Measurements from ENCODE around the gene CFAP74.

Gene CFAP74

DNA sequence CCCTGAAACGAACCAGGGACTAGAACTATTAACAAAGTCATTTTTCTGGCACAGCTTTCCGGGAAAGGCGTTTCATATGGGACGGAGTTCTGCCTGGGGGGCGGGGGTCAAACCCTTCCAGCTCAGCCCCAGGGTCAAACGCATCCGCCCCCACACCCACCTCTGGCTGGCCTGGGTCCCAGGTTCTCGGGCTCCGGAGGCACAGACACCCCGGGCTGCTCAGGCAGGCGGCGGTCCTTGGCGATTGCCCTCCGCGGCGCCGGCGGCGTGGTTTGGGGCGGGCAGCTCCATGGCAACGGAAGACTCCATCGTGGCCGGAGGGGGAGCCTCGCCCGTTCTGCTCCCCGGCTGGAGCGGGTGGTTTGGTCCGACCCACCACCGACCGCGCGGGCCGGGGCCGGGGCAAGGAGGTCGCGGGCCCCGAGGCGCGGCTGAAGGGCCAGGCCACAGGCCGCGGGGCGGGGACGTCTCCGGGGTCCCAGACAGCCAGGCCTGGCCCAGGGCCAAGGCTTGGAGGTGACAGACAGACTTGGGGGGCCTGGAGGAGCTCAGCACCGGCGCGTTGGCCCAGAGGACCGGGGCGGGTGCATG is at the start of gene CFAP74:
Gene CFAP74, minus strand, starts transcription at position 246 of the 591 bp plus-strand sequence. CDS start 12,830 bp downstream, outside the sequence.
- no peak for DNase-seq

DNA sequence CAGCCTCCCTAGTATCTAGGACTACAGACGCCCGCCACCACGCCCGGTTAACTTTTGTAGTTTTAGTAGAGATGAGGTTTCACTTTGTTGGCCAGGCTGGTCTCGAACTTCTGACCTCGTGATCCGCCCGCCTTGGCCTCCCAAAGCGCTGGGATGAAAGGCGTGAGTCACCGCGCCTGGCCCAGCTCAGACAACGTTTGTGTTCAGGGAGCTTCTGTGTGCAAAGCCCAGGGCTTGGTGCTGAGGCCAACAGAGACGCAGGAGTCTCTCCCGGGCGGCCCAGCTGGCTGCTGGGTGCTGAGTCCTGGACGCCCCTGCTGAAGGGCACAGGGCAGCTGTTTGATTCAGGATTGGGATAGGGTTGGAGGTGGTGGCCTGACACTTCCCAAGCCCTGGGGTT is 49.6 kb upstream of the CFAP74 start:
- DNase-seq: no peak

DNA sequence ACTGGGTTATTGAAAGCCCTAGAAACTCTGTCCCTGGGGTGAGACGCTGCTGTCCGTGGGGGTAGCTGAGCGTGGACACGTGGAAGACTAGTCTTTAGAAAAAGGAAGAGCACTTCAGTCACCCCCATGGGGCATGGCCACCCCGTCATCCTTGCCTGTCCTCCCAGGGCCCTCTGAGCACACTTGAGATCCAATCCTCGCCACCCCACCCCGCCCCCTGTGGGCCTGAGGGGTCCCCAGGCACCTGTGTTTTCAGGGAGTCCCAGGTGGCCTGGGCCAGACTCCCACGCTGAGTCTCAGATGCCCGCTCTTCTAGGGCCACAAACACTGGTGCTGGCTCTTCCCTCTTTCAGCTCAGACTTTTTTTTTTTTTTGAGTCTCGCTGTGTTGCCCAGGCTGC is 49.2 kb upstream of the CFAP74 start:
- no peak for DNase-seq

- no peak for DNase-seq
Measured at GRCh38 chr1:2052054-2052679, 48.6 kb upstream of the CFAP74 start.

DNA sequence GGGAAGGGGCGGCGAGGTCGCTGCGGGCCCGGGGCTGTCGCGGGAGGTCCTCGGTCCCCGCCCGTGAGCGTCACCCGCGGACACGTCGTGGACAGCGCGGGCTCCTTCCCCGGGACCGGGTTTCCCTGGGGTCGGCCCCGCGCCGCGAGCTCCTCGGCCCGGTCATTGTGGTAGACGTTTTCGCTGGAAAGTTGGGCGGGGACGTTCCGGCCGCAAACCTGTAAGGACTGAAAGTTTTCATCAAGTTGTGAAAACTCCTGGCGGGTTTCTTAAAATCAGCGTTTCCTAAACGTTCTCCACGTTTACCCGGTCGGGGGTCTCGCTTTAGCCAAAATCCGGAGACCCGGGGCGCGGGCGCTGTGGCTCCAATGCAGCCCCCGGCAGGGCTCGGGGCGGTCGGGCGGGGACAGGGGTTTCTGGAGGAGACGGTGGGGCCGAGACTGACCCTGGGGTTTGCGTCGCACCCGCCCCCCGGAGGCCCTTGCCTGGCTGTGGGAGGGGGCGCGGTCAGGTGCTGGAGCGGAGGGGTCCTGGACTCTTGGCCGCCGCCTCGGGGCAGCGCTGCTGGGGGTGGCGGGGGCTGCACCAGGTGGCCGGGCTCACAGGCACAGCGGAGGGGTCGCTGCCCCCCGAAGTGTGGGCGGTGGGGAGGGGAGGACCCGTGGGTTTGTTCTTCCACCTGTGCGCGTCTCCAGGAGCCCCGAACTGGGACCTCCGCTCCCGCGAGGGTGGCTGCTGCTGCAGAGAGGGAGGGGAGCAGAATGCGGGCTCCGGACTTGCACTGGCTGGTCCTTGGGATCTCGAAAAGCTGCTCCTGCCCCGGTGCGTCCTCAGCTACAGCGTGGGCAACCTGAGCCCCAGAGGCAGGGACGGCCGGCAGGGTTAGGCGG is 47.5 kb upstream of the CFAP74 start:
- DNase-seq: no peak

- DNase-seq: no peak
Measured at GRCh38 chr1:2050461-2050792, 46.8 kb upstream of the CFAP74 start.

GRCh38 chr1:2049718-2050431 is 46.3 kb upstream of the CFAP74 start, which contains the start of gene PRKCZ:
Gene PRKCZ, plus strand, starts transcription at chr1:2050411. Its CDS starts 220 bp downstream, at chr1:2050631.
- DNase-seq: peak; percentile 94

DNA sequence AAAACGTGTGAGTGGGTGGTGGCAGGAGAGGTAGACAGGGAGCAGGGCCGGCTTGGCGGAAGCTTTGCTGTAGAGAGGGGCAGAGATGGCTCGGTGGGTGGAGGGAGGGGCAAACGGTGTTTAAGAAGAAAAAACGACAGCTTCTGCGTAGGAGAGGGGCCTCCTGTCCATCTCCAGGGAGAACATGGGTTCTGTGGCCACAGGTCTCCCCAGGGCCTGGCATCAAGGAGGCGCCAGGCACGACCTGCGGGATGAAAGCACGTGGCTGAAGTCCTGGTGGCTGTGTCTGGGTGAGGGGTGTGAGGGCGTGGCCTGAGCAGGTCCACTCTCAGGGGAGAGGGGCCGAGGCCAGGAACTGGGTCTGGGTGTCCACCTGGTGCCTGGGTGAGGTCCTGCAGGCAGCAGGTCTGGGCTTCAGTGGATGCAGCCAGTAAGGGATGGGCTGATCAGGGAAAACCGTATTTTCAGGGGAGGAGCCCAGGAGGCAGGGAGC is 45.7 kb upstream of the CFAP74 start:
- DNase-seq: no peak

GRCh38 chr1:2047749-2048729 is 44.5 kb upstream of the CFAP74 start:
- DNase-seq: no peak

DNA sequence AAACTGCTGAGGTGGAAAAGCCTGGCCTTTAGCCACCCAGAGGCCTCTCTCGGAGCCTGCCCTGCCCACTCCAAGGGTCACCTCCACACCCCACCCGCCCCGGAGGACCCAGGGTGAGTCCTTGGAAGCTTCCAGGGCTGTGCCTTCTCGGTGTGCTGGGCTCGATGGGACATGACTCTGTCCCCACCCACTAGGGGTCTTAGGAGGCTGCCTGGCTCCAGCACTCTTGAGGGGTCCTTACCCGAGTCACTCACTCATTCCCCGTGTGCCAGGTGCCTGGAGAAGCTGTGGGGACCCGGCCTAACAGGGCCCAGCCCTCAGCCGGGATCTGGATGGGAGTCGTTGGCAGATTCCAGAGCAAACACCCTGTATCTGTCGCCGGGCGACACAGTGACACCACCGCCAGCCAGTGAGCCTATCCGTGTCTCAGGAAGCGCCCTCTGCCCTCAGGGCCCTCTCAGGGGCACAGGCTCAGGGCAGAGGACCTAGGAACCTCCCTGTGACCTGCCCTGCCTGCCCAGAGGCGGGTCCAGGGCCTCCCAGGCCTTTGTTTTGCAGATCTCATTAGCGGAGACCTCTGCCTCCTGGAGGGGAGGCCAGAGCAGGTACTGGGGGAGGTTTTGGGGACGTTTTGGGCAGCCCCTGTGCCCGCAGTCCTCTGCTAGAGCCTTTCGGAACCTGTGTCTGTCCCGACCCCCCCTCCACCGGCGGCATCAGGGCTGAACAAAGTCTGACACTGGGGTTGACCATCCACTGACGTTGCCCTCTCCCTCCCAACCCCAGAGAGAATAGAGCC is 43.6 kb upstream of the CFAP74 start:
- DNase-seq: no peak

DNA sequence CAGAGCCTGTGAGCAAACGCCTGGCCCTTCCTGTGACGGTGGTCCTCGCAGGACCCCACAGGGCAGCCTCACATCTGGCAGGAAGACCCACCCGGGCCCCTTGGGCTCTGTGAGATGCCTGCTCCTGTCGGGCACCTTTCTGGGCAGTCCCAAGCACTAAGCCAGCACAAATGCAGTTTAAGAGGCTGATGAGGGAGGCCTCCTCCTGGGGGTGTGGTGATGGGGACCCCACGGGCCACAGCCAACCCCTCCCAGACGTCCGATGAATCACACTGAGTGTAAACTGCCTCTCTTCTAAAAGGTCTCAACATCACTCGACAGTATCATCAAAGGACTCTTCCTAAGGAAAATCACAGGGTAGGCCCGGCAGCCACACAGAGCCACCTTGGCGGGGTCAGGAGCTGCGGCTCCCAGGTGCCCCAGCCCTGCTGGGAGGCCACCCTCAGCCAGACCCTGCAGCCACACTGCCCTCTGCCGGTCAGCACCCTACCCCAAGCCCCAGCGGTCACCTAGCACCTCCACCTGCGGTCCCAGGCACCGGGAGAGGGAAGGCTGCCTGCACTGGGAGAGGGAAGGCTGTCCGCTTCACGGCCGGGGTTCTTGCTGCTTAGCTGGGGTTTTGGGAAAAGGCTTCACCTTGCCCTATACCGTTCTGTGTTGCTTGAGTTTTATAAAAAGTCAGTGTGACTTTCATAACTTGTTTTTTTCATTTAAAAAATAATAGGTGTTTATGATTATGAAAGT is 42.8 kb upstream of the CFAP74 start:
- peak; percentile 39 for DNase-seq

DNA sequence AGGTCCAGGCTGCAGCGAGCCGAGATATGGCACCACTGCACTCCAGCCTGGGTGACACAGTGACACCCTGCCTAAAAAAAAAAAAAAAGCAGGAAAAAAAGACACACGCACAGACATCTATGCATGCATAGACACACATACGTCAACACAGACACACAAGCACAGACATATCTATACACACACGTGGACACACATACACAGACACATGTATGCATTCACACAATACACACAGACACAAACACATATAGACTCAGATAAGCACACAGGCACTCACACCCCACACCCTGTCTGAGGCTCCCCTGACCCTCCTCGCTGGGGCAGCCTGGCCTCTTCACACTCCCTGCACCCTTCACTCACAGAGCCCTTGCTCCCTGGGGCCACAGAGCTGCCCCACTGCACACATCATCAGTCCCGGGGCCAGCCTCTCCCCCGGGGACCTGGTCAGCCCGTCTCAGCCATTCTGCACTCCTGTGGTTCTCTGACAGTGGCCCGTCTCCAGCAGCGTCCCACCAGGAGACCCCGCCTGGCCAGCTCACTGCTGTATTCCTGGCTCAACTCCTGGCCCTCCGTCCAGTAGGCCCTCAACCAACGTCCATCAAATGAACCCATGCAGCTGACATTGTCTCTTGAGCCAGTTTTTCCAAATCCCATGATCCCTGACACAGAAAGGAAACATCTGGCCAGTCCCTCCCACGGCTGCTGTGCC is 42.0 kb upstream of the CFAP74 start:
- DNase-seq: no peak

- peak; percentile 74 for DNase-seq
Measured at GRCh38 chr1:2044510-2045319, 41.1 kb upstream of the CFAP74 start.

DNA sequence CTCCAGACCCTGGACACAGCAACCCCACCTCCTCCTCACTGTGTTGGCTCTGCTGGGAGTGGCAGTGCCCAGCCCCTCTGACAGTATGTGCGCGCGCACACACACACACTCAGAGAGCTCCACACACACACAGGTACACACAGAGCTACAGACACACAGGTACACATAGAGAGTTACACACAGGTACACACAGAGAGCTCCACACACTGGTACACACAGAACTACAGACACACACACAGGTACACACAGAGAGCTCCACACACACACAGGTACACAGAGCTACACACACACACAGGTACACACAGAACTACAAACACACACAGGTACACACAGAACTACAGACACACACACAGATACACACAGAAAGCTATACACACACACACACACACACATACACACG is 40.3 kb upstream of the CFAP74 start:
- no peak for DNase-seq

DNA sequence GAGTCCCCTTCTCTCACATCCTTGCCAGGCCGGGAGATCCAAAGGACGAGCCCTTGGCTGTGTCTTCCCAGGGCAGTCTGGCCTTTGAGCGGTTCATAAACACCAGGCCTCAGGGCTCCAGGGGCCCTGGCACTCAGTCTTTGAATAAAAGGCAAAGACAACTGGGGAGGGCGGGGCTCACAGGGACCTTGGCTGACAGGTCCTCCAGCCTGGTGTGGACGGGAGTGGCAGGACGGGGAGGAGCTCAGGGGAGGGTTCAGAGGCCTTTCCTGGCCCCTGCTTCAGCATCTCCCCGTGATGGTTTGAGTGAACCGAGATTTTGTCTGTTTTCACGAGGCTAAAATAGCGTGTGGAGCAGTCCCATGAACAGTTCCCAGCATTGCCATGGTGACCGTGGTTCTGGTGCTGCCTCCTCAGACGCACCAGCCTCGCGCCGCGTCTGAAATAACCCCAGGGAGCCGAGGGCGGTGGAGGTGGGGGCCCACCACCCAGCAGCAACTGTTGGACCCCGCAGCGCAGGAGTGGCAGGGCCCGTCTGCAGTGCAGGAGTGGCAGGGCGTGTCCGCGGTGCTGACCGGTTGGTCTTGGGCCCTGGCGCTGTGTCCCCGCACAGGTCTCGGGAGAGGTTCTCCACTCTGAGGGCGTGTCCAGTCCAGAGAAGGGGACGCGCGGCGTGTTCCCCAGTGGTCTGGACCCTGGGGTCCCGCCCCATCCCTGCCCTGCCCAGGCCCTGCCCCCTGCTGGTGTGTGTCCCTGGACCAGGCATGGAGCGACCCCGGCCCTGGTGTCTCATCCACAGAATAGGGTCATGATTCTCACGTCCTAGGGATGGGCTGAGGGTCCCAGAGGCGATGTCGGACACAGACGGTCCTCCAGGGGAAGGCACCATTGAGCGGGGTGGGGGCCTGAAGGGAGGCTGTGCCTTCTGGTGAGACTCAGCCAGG is 39.5 kb upstream of the CFAP74 start:
- DNase-seq: no peak

GRCh38 chr1:2041887-2042286 is 38.3 kb upstream of the CFAP74 start:
- DNase-seq: no peak

GRCh38 chr1:2041305-2041704 is 37.7 kb upstream of the CFAP74 start:
- DNase-seq: no peak
